Epithelial cell of proximal tubule (primary cell): ENCODE results near the gene ERMN. TPM values are rescaled to one million over a fixed set of nuclear protein-coding genes. Genes with fewer than 3 reads are reported as not detected.

Experiments used
- DNase-seq: peaks from one replicate; pipeline ENCODE4 v3.0.0-alpha.2; 2011; ENCODE audit warnings: low read depth
- H3K4me3 ChIP-seq: 2 replicates; pipeline ENCODE4 v1.5.1; 2011; ENCODE audit warnings: low read depth, mild to moderate bottlenecking, low read length
- CTCF ChIP-seq: conservative IDR thresholded peaks from 2 replicates; pipeline ENCODE4 v1.5.1; 2012; ENCODE audit warnings: low read depth, mild to moderate bottlenecking, low read length
- total RNA-seq: library from RNA; depleted of rRNA; stranded (reverse); fragments of >200 nt; gene quantifications from 2 replicates; pipeline ENCODE4 v1.2.3, GENCODE V29; 2015

Gene ERMN
- total RNA-seq, 1 donor from 2014 or later, result not detected

GRCh38 chr2:157329524-157329923 is 3.9 kb upstream of the ERMN start:
- TF ChIP-seq CTCF, result no peak
- H3K4me3 ChIP-seq, result no peak overlapping the region
- no peak for DNase-seq

- no peak for DNase-seq
- TF ChIP-seq CTCF, result peak; percentile 99
- H3K4me3 ChIP-seq, result no peak overlapping the region
Measured at GRCh38 chr2:157327621-157328500, 2.2 kb upstream of the ERMN start.

GRCh38 chr2:157327200-157327599 is 1.6 kb upstream of the ERMN start:
- H3K4me3 ChIP-seq, result no peak overlapping the region
- DNase-seq, result no peak
- TF ChIP-seq CTCF, result no peak

GRCh38 chr2:157326698-157327097 is 1.1 kb upstream of the ERMN start:
- no peak overlapping the region for H3K4me3 ChIP-seq
- TF ChIP-seq CTCF, result no peak
- no peak for DNase-seq

GRCh38 chr2:157324331-157324843 is 1.2 kb downstream of the ERMN start:
- no peak for TF ChIP-seq CTCF
- H3K4me3 ChIP-seq, result no peak overlapping the region
- DNase-seq, result no peak

GRCh38 chr2:157322432-157322831 is 3.2 kb downstream of the ERMN start:
- DNase-seq, result no peak
- TF ChIP-seq CTCF, result no peak
- no peak overlapping the region for H3K4me3 ChIP-seq

- H3K4me3 ChIP-seq, result no peak overlapping the region
- TF ChIP-seq CTCF, result no peak
- no peak for DNase-seq
Measured at GRCh38 chr2:157321466-157321865, 4.2 kb downstream of the ERMN start.
